Effector memory CD4-positive, alpha-beta T cell (primary cell): ENCODE data around the gene KLHL30.

Experiments
- DNase-seq, 3 donors: peaks; one replicate each; pipeline ENCODE4 v3.0.0-alpha.2; 2020
- H3K27ac ChIP-seq: 2 replicates; pipeline ENCODE4 v1.7.0; 2013; ENCODE audit warnings: mild to moderate bottlenecking, low read length, moderate library complexity; ENCODE audit not compliant: insufficient read depth, poor library complexity, severe bottlenecking
- H3K27me3 ChIP-seq: replicated peaks from 2 replicates; pipeline ENCODE4 v1.7.0; 2013; ENCODE audit warnings: mild to moderate bottlenecking, low read length; ENCODE audit not compliant: insufficient read depth, control insufficient read depth, poor library complexity, severe bottlenecking
- H3K36me3 ChIP-seq: 2 replicates; pipeline ENCODE4 v1.7.0; 2013; ENCODE audit warnings: mild to moderate bottlenecking, low read length, moderate library complexity; ENCODE audit not compliant: control insufficient read depth, insufficient read depth
- H3K4me1 ChIP-seq: 2 replicates; pipeline ENCODE4 v1.7.0; 2013; ENCODE audit warnings: low read length, mild to moderate bottlenecking; ENCODE audit not compliant: control insufficient read depth, insufficient read depth, poor library complexity, severe bottlenecking
- H3K4me3 ChIP-seq: 2 replicates; pipeline ENCODE4 v1.7.0; 2013; ENCODE audit warnings: low read length, low read depth, mild to moderate bottlenecking; ENCODE audit not compliant: insufficient read depth, poor library complexity, severe bottlenecking
- H3K9me3 ChIP-seq: 2 replicates; pipeline ENCODE4 v1.7.0; 2013; ENCODE audit warnings: mild to moderate bottlenecking, low read length, moderate library complexity; ENCODE audit not compliant: control insufficient read depth

The KLHL30 gene

GRCh38 chr2:238150686-238151085 is 12.2 kb downstream of the KLHL30 start:
- no peaks in the 10 kb centered on the region for H3K27me3 ChIP-seq
- H3K36me3 ChIP-seq, result no peaks in the 10 kb centered on the region
- H3K4me1 ChIP-seq, result no peaks in the 10 kb centered on the region
- no peak overlapping the region for H3K27ac ChIP-seq
- no peak overlapping the region for H3K4me3 ChIP-seq
- H3K9me3 ChIP-seq, result no peaks in the 10 kb centered on the region
- DNase-seq, result no peak

- Histone ChIP-seq H3K27me3 (no peaks in the 10 kb centered on the region), H3K9me3 (no peaks in the 10 kb centered on the region), H3K36me3 (no peaks in the 10 kb centered on the region), H3K27ac (no peak overlapping the region), H3K4me1 (no peaks in the 10 kb centered on the region), H3K4me3 (no peak overlapping the region)
- DNase-seq, result no peak
Measured at GRCh38 chr2:238151205-238151604, 12.7 kb downstream of the KLHL30 start.

DNA sequence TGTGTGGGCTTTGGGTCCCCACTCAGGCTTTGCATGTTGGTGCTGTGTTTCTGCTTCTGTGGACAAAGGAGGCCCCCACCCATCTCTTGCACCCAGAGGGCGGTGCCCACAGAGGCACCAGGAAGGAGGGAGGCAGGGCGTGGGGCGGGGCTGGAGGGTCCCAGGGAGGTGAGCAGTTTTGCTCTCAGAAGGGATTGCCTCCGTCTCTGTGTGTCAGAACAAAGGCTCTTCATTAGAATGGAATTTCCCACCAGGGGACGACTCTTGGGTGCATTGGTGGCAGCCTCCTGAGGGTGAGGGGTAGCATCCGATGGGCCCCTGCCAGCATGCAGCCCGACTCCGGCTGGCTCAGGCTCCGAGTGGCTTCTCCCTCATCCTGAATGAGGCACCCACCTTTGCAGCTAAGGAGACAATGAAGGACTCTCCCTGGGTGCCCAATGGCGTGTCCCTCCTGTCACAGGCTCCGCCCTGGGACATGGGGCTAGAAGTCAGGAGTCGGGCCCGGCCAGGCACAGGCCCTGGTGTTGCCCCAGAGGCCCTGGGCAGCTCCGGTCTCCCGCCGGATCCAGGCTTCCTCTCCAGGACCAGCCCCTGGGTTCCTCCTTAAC is 13.3 kb downstream of the KLHL30 start:
- Histone ChIP-seq H3K36me3 (no peaks in the 10 kb centered on the region), H3K27me3 (no peaks in the 10 kb centered on the region), H3K4me3 (no peak overlapping the region), H3K4me1 (no peaks in the 10 kb centered on the region), H3K27ac (no peak overlapping the region), H3K9me3 (no peaks in the 10 kb centered on the region)
- no peak for DNase-seq

DNA sequence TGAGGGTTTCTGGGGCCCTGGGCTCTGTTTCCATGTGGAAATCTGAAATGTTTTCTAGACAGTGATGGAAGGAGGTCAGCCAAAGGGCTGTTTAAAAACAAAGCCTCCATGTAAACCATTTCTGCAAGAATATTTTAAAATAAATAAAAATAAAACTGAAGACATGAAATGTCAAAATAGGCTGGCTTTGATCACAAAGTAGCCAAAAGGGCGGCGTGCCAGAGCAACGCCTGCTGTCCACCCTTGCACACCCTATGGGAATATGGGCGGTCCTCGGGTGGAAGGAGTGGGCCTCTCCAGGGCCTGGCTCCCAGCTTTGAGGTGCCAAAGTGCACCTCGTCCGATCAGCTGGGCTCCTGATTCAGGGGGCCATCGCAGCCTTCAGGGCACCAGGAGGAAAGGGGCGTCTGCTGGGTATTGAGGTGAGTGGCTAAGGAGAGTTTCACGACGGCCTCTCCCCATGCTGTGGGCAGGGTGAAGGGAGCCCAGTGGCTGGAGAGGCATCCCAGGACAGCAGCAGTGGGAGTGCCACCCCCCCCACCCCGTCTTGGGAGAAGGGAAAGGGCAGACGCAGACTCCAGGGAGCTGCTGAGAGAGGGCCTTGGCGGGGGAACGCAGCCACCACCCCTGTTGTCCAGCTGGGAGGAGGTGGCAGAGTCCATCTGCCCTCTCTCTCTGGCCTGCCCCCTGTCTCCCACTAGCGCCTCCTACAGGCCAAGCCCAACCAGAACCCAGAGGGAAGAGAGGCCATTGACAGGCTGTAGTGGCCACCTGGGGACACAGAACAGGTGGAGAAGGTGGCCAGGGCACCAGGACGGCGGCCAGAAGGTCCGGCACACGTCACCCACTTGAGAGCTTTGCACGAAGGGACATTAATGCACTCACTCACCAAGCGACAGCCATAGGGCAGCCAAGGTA is 14.6 kb downstream of the KLHL30 start:
- no peaks in the 10 kb centered on the region for H3K9me3 ChIP-seq
- H3K4me3 ChIP-seq, result no peak overlapping the region
- H3K36me3 ChIP-seq, result no peaks in the 10 kb centered on the region
- no peaks in the 10 kb centered on the region for H3K4me1 ChIP-seq
- no peaks in the 10 kb centered on the region for H3K27me3 ChIP-seq
- no peak overlapping the region for H3K27ac ChIP-seq
- DNase-seq, result no peak

GRCh38 chr2:238154570-238154969 is 16.1 kb downstream of the KLHL30 start:
- no peak for DNase-seq
- peaks cover 4% of the 10 kb centered on the region for H3K27me3 ChIP-seq

DNA sequence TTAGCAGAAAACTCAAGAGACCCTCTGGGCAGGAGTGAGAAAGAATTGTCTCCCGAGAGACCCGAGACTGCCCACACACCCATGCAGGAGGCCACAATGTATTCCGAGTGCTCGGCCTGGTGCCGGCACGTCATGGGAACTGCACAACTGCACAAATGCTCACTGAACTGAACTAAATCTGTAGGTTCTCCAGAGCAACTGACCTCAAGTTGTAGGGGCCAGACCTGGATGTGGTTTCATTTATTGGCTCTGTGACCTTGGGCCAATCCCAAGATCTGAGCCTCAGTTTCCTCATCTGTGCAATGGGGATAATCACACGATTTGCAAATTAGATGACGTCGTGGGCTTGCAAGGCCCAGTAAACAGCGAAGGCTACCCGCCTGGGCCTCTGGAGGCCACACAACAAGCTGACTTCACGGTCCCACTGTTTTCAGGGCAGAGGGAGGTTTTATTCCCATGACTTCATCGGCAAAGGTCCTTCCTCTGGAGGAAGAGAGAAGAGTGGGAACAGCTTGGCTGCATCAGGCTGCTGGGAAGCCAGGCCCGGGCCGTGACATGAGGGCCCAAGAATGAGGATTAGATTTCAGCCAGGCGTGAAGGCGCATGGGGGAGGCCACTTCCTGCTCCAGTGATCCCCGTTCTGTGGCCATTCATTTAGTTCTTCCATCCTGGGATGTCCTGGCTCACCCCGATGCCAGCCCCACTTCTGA is 16.7 kb downstream of the KLHL30 start:
- Histone ChIP-seq H3K9me3 (no peaks in the 10 kb centered on the region), H3K27me3 (peaks cover 11% of the 10 kb centered on the region), H3K27ac (no peak overlapping the region), H3K4me1 (peaks cover 4% of the 10 kb centered on the region), H3K36me3 (no peaks in the 10 kb centered on the region), H3K4me3 (no peak overlapping the region)
- no peak for DNase-seq

More at GRCh38 chr2:238154570-238154969, 16.1 kb downstream of the KLHL30 start:
- no peak overlapping the region for H3K27ac ChIP-seq
- no peak overlapping the region for H3K4me3 ChIP-seq
- no peaks in the 10 kb centered on the region for H3K4me1 ChIP-seq
- no peaks in the 10 kb centered on the region for H3K9me3 ChIP-seq
- no peaks in the 10 kb centered on the region for H3K36me3 ChIP-seq

DNA sequence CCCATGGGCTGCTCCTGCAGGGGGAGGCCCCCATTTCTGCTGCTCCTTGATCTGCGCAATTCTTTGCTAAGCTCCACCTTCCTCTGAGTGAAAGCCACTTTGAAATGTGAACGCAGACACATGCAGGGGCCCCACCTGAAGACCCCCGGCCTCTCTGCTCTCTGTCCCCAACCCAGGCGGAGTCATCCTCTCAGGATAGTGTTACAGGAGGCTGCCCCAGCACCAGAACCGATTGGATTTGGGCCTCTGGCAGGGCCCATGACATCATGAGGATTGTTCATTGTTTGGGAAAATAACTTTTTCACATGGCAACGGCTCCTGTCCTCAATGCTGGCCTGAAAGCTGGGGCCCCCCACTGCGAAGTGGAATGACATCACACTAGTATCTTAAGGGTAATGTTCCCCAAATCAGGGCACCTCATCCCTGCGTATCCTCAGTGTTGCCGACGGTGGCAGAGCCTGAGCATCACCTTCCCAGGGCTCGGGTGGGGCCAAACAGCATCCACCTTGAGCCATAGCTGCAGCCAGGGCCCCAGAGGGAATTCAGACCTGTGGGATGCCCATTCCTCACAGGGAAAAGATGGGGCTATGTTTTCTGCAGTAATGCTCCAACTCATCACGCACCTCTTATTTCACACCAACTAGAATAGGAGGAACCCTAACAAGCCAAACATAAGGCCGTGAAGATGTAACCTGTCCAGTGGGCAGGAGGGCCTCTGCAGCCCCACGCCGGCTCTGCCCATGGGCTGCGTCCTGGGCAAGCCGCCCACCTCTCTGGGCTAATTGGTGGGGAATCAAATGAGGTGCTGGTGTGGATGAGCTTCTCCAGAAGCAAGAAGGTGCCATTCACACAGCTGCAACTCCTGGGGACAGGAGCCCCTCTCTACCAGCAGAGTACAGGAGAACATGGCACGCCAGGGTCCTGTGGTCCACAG is 17.6 kb downstream of the KLHL30 start:
- no peak for DNase-seq
- H3K36me3 ChIP-seq, result no peaks in the 10 kb centered on the region
- H3K27me3 ChIP-seq, result peaks cover 17% of the 10 kb centered on the region
- no peaks in the 10 kb centered on the region for H3K9me3 ChIP-seq
- H3K4me1 ChIP-seq, result peaks cover 5% of the 10 kb centered on the region
- no peak overlapping the region for H3K4me3 ChIP-seq
- H3K27ac ChIP-seq, result no peak overlapping the region

- no peak for DNase-seq
- H3K27ac ChIP-seq, result no peak overlapping the region
- peaks cover 5% of the 10 kb centered on the region for H3K4me1 ChIP-seq
- no peak overlapping the region for H3K4me3 ChIP-seq
- H3K27me3 ChIP-seq, result peaks cover 17% of the 10 kb centered on the region
- no peaks in the 10 kb centered on the region for H3K36me3 ChIP-seq
- H3K9me3 ChIP-seq, result no peaks in the 10 kb centered on the region
Measured at GRCh38 chr2:238157506-238158017, 19.1 kb downstream of the KLHL30 start.

DNA sequence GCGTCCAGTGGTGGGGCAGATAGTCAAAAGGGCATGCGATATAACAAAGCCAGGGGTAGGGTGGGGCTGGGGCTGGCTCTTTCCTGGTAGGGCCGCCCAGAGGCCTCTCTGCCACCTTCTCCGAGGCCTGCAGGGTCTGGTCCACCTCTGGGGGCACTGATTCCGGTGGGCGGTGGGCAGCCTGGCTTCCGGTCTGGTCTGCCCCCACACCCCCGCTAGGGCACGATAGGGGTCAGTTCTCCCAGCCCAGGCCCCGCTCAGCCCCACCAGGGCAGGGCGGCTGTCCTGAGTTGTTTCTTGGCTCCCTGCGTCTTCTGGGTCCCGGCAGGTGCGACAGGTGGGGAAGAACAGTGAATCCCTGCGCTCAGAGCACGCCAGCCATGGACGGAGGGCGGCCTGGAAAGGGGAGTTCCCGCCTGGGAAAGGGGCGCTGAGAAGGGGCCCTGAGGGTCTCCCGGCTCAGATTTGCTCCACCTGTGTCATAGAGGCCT is 19.6 kb downstream of the KLHL30 start:
- Histone ChIP-seq H3K36me3 (no peaks in the 10 kb centered on the region), H3K27me3 (peaks cover 17% of the 10 kb centered on the region), H3K4me1 (peaks cover 5% of the 10 kb centered on the region), H3K4me3 (no peak overlapping the region), H3K27ac (no peak overlapping the region), H3K9me3 (no peaks in the 10 kb centered on the region)
- no peak for DNase-seq
